Ecto neural progenitor cell (in vitro differentiated cells): ENCODE results near the gene MYO5A.
"Not testable (repeated sequence)": the region's sequence is repeated elsewhere in the genome, so short reads cannot be mapped to it uniquely, and the experiment has no call there.

Experiments used
- DNase-seq: peaks from one replicate; pipeline ENCODE4 v3.0.0-alpha.2; 2018; ENCODE audit warnings: low spot score

MYO5A gene

GRCh38 chr15:52505151-52505550 lies 23.5 kb downstream of the MYO5A start:
- DNase-seq, result no peak

DNA sequence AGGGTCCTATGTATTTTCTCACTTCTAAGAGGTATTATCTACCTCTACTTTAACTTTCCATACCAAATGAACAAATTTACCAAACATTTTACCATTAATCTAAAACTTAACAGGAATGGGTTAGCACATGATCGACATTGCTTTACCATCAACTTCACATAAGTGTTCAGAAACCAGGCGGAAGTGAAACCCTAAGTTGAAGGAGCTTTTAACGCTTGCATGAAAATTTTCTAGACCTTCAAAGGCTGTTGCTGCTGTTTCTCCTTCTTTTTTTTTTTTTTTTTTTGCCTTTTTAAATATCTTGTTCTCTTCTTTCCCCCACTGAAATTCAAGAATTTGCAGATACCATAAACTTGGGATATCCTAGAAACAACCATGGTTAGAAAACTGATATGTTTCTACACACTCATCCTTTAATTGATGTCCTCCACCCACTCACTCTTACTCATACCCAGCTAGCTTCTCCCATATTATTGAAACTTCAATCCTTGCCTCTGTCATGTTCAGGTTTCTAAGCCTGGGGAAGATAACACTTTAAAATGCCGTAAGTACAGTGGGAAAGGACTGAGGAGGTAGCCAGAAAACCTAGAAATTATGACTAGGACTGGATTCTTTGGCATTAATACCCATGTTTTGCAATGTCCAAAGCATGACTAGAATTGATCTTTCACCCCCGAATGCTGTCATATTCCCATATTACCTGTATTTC lies 24.7 kb downstream of the MYO5A start:
- no peak for DNase-seq

- DNase-seq, result no peak
Observed at GRCh38 chr15:52502608-52503007, 26.1 kb downstream of the MYO5A start.

GRCh38 chr15:52499506-52499905 lies 29.2 kb downstream of the MYO5A start:
- no peak for DNase-seq

DNA sequence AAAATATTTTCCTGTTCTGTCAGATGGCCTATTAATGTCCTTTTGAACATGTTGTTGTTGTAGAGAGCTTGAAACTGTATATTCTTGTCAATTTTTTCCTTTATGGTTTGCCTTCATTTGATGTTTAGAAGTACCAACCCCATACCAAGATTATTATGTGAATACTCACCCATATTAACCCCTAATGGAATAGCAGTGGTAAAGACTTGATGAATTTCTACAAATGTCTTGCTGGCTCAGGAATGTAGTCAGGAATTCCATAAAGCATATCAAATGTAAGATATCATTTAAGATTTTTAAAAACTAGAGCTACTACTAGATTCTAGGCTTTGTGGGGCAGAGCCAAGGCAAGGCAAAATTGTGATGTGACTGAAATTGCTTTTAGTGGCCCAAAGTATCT lies 30.0 kb downstream of the MYO5A start:
- no peak for DNase-seq

DNA sequence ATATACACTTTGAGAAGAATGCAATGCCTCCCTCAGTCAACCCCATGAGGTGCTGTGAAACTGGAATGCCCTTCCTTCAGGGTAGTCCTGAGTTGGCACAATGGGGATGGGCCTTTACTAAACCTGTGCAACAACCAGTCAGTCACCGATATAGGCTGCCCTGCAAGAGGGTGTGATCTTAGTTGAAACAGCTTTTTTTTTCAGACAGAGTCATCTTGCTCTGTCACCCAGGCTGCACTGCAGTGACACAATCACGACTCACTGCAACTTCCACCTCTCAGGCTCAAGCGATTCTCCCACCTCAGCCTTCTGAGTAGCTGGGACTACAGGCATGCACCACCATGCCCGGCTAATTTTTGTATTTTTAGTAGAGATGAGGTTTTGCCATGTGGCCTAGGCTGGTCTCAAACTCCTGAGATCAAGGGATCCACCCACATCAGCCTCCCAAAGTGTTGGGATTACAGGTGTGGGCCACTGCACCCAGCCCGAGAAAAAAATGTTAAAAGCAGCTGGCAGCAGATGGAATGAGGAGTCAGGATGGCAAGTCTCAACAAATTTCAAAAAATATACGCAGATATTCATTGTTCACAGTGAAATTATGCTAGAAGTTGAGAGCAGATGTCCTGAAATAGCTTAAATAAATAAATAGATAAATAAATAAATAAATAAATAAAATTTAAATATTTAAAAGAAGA lies 31.8 kb downstream of the MYO5A start:
- DNase-seq, result no peak

DNA sequence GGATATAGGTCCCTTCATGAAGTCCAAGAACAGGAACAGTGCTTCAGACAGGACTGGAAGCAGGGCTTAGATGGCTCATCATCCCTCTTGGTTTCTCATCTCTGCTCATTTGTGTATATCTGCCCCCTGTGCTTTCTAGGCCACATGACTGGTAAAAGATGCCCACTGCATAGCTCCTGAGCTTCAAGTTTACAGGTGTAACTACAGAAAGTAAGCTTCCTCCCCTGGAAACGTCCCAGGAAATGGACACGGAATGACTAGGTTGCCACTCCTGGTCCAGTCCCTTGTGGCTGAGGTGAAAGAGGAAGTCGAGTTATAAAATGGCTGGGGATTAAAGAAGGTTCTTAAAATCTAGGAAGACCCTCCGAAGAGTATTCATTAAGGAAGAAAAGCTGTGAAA lies 32.5 kb downstream of the MYO5A start:
- no peak for DNase-seq

GRCh38 chr15:52495125-52495524 lies 33.6 kb downstream of the MYO5A start:
- DNase-seq, result no peak

GRCh38 chr15:52493968-52494367 lies 34.7 kb downstream of the MYO5A start:
- DNase-seq, result no peak

DNA sequence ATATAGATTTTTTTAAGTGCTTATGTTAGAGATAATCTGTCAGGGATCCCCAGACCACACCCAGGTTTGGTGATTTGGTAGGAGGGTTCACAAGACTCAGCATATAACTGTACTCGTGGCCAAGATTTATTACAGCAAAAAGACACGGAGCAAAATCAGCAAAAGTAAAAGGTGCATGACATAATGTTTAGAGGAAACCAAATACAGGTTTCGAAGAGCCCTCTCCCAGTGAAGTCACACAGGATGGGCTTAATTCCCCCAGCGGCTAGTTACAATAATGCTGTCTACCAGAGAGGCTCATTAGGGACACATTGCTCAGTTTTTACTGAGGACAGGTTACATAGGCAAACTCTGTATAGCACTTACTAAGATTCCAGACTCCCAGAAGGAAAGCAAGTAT lies 36.5 kb downstream of the MYO5A start:
- DNase-seq, result no peak

GRCh38 chr15:52491472-52491871 lies 37.2 kb downstream of the MYO5A start:
- no peak for DNase-seq

- DNase-seq, result not testable (repeated sequence)
Observed at GRCh38 chr15:52489430-52489829, 39.2 kb downstream of the MYO5A start.

DNA sequence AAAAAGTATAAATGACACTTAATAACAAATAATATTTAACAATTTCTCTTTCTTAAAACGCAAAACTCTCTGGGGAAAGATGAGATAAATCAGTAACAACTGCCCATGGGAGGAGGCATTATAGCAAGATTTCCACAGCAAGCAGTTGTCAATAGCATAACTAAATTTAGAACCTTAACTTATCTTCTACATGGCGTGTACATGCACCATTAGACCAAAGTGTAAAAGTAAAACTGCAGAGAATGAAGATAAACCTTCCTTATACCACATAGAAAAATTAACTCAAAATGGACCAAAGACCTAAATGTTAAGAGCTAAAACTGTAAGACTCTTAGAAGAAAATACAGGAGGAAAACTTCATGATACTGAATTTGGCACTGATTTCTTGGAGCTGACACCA lies 39.9 kb downstream of the MYO5A start:
- no peak for DNase-seq

DNA sequence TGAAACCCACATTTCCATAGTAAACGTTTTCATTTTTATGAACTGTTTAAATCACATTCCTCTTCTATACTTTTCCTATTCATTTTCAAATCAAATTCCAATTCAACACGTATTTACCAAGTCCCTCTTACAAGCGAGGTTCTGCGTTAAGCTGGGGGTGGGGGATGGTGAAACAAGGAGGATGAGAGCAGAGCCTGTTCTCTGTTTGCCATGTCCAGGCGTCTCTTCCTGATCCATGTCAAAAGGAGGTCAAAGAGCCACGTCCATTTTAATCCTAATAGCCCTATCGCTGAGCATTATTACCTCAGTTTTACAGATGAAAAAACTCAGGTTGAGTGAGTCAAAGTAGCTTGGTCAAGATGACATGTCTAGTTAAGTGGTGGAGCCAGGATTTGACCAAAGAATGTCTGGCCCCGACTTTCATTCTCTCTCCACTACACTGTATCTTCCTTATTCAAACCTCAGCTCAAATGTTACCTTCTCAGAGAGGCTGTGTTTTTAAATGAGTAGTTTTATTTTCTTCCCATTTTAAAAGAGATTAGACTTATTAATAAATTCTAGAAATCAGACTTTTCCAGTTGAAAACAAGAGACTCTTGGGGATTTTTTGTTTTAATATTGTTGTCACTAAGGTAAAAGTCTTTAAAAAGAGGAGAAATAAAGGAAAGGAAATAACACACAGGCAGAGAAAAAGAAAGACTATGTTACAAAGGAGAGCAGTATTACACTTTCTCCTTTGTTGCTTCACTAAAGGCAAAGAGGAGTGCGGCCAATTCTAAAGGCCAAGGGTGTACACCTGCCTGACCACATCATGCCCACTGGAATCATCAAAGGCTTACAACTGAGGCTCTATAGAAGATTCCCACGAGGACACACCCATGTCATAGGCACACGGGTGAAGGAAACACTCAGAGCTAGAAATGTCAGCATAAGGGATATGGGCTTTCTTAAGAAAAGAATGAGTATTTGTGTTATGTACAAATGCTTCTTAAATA lies 42.4 kb downstream of the MYO5A start:
- DNase-seq, result no peak

DNA sequence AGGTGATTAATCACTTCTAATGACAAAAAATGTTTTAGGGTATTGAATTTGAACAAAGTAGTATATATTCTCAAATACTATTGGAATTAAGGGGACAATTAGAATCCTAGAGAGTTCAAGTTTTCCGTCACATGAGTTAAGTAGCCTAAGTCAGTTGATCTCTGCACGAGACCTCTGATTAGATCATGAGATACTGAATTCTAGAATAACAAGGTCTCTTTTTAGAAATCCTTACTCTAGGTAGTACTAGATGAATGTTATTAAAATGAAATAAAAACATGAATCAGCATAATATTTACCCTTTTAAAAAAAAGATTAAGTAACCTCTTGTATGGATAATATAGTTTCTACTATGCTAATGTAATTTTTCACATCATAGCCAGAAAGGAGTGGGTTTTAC lies 43.4 kb downstream of the MYO5A start:
- no peak for DNase-seq

- DNase-seq, result no peak
Observed at GRCh38 chr15:52483707-52484106, 45.0 kb downstream of the MYO5A start.

GRCh38 chr15:52481915-52482314 lies 46.8 kb downstream of the MYO5A start:
- DNase-seq, result no peak

DNA sequence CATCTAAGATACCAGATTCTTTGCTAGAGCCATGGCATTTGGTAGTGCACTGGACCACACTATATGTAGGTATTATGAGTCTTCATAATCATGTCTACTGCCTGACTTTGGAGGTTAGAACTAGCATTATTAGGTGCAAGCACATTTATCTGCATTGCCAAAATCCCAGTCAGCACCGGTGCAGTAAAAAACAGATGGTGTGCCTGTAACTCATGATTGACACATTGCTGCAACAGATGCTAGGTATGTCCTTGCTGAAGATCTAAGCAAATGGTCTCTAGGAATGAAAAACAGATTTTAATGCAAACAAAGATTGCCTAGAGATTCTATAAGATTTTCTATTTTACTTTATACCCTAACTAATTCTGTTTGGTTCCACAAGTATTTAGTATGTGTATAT lies 47.7 kb downstream of the MYO5A start:
- DNase-seq, result no peak

DNA sequence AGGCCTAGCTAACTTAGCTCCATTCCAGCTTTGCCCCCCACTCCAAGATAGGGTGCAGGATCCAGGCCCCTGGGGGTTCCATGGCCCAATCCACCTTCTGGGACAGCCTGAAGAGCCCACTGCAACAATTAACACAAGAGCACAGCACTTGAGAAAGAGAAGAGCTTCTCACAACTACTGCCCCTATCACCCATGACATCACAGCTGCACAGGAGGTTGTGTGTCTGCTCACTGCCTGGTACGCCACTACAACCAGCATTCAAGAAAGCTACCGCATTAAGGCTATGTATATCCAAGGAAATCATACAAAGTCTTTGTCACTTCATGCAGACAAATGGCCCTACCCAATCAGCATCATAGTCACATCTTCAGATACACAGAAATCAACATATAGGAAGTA lies 62.0 kb downstream of the MYO5A start:
- DNase-seq, result no peak

- DNase-seq, result no peak
Observed at GRCh38 chr15:52466134-52466701, 62.5 kb downstream of the MYO5A start.

GRCh38 chr15:52464478-52464877 lies 64.2 kb downstream of the MYO5A start:
- DNase-seq, result no peak

- DNase-seq, result no peak
Observed at GRCh38 chr15:52464040-52464439, 64.6 kb downstream of the MYO5A start.
